SKM-1 (cell line): ENCODE measurements around the gene DDX54.

Experiments
- DNase-seq: peaks from one replicate; lab custom pipeline; 2025; ENCODE audit not compliant: unreplicated experiment; lab: John Stamatoyannopoulos, UW

DDX54 gene

GRCh38 chr12:113191227-113191626 is 5.9 kb upstream of the DDX54 start:
- DNase-seq: no peak

- DNase-seq: no peak
Observed at GRCh38 chr12:113190761-113191160, 5.5 kb upstream of the DDX54 start.

- DNase-seq: no peak
Observed at GRCh38 chr12:113189361-113189760, 4.1 kb upstream of the DDX54 start.

GRCh38 chr12:113186666-113187325 is 1.5 kb upstream of the DDX54 start:
- no peak for DNase-seq

- no peak for DNase-seq
Observed at GRCh38 chr12:113186033-113186365, 721 bp upstream of the DDX54 start.

- DNase-seq: peak; percentile 27
Observed at GRCh38 chr12:113184900-113185179, 438 bp downstream of the DDX54 start.

- no peak for DNase-seq
Observed at GRCh38 chr12:113184098-113184899, 979 bp downstream of the DDX54 start.

GRCh38 chr12:113183030-113183589 is 2.2 kb downstream of the DDX54 start:
- no peak for DNase-seq

- DNase-seq: no peak
Observed at GRCh38 chr12:113181975-113182374, 3.3 kb downstream of the DDX54 start.

- DNase-seq: no peak
Observed at GRCh38 chr12:113180333-113180732, 4.9 kb downstream of the DDX54 start.

GRCh38 chr12:113179023-113179422 is 6.3 kb downstream of the DDX54 start:
- DNase-seq: no peak

GRCh38 chr12:113174461-113175384 is 10.6 kb downstream of the DDX54 start:
- no peak for DNase-seq

- no peak for DNase-seq
Observed at GRCh38 chr12:113173081-113173698, 12.1 kb downstream of the DDX54 start.

- DNase-seq: no peak
Observed at GRCh38 chr12:113172185-113172584, 13.1 kb downstream of the DDX54 start.

- DNase-seq: no peak
Observed at GRCh38 chr12:113171543-113171942, 13.7 kb downstream of the DDX54 start.

GRCh38 chr12:113170926-113171325 is 14.4 kb downstream of the DDX54 start:
- DNase-seq: no peak

- DNase-seq: no peak
Observed at GRCh38 chr12:113170457-113170856, 14.8 kb downstream of the DDX54 start.

GRCh38 chr12:113169697-113170096 is 15.6 kb downstream of the DDX54 start:
- no peak for DNase-seq

GRCh38 chr12:113167868-113168267 is 17.4 kb downstream of the DDX54 start:
- no peak for DNase-seq

- no peak for DNase-seq
Observed at GRCh38 chr12:113165521-113166450, 19.5 kb downstream of the DDX54 start.
